Breast epithelium (tissue), 4 donors: ENCODE data around the gene CD200R1L. TPM values are rescaled to one million over a fixed set of nuclear protein-coding genes. Genes with fewer than 3 reads are reported as not detected.

Experiments
- DNase-seq, 2 donors: peaks; one replicate each; pipeline ENCODE4 v3.0.0-alpha.2; 2019; ENCODE audit warnings: low spot score in 2 of 2
- H3K27ac ChIP-seq, 2 donors: fragments of 200-600 bp; sonication (generic) in 1 of 2; one replicate each; pipeline ENCODE4 v1.5.1; 2016 to 2019; ENCODE audit warnings: mild to moderate bottlenecking in 1 of 2
- H3K27me3 ChIP-seq, 2 donors: fragments of 200-600 bp; sonication (generic) in 1 of 2; one replicate each; pipeline versions ENCODE4 v1.5.1 to v1.6.0; 2017 to 2019; ENCODE audit warnings: control low read depth in 1 of 2, mild to moderate bottlenecking in 1 of 2
- H3K36me3 ChIP-seq: fragments of 200-600 bp; one replicate; pipeline ENCODE4 v1.5.1; 2019
- H3K4me1 ChIP-seq, 2 donors: fragments of 200-600 bp; sonication (generic); one replicate each; pipeline ENCODE4 v1.5.1; 2016 to 2019; ENCODE audit warnings: control low read depth in 1 of 2
- H3K4me3 ChIP-seq, 3 donors: fragments of 200-600 bp; sonication (generic); 1 replicate in 2 of 3; 2 replicates in 1 of 3; pipeline ENCODE4 v1.5.1; 2016 to 2019; ENCODE audit warnings: mild to moderate bottlenecking in 3 of 3, moderate library complexity in 2 of 3
- H3K9me3 ChIP-seq, 2 donors: fragments of 200-600 bp; sonication (generic) in 1 of 2; one replicate each; pipeline ENCODE4 v1.5.1; 2016 to 2019; ENCODE audit warnings: control low read depth in 1 of 2
- POLR2A ChIP-seq: fragments of 450-650 bp; IDR thresholded peaks from one replicate; pipeline ENCODE4 v1.6.1; 2016; ENCODE audit warnings: antibody characterized with exemption, mild to moderate bottlenecking, moderate library complexity
- POLR2AphosphoS5 ChIP-seq, 3 donors: sonication (generic); formaldehyde crosslinking; IDR thresholded peaks; one replicate each; pipeline ENCODE4 v1.6.1; 2017; ENCODE audit warnings: antibody characterized with exemption in 3 of 3
- intact Hi-C: fragments of 100-400 bp; cut with DNase I; formaldehyde crosslinking; loops from one replicate; pipeline ENCODE4 v1.15.1; 2023; ENCODE audit warnings: low total_unique reads
- total RNA-seq, 3 donors: library from RNA; depleted of rRNA; stranded (reverse); fragments of >200 nt; gene quantifications; one replicate each; pipeline ENCODE4 v1.1.0, GENCODE V29; 2016
- TF ChIP-seq, protein P1 (sequence below), 3 donors: fragments of 450-650 bp; IDR thresholded peaks; one replicate each; pipeline ENCODE4 v1.5.1; 2016 to 2017; ENCODE audit warnings: antibody characterized with exemption in 3 of 3, mild to moderate bottlenecking in 3 of 3, moderate library complexity in 3 of 3

CD200R1L gene
- total RNA-seq, 3 donors from 2014 or later: not detected

DNA sequence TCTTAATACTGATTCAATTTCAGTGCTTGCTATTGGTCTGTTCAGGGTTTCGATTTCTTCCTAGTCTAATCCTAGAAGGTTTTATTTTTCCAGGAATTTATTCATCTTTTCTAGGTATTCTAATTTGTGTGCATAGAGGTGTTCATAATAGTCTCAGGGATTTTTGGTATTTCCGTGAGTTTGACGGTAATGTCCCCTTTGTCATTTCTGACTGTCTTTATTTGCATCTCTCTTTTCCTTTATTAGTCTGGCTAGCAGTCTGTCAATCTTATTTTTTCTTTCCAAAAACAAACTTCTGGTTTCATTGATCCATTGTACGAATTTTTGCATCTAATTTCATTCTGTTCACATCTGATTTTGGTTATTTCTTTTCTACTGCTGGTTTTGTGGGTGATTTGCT, 35.2 kb upstream of the CD200R1L start:
- H3K36me3 ChIP-seq: no peaks in the 10 kb centered on the region
- no peak overlapping the region for H3K4me3 ChIP-seq
- H3K9me3 ChIP-seq: no peaks in the 10 kb centered on the region
- no peak overlapping the region for H3K27ac ChIP-seq
- intact Hi-C loops: no loop called here
- DNase-seq: no peak
- no peaks in the 10 kb centered on the region for H3K27me3 ChIP-seq
- TF ChIP-seq, protein P1, sequence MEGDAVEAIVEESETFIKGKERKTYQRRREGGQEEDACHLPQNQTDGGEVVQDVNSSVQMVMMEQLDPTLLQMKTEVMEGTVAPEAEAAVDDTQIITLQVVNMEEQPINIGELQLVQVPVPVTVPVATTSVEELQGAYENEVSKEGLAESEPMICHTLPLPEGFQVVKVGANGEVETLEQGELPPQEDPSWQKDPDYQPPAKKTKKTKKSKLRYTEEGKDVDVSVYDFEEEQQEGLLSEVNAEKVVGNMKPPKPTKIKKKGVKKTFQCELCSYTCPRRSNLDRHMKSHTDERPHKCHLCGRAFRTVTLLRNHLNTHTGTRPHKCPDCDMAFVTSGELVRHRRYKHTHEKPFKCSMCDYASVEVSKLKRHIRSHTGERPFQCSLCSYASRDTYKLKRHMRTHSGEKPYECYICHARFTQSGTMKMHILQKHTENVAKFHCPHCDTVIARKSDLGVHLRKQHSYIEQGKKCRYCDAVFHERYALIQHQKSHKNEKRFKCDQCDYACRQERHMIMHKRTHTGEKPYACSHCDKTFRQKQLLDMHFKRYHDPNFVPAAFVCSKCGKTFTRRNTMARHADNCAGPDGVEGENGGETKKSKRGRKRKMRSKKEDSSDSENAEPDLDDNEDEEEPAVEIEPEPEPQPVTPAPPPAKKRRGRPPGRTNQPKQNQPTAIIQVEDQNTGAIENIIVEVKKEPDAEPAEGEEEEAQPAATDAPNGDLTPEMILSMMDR (IDR thresholded peaks at IDR 0.05): no peak
- TF ChIP-seq POLR2A: no peak
- TF ChIP-seq POLR2AphosphoS5 (IDR thresholded peaks at IDR 0.05): no peak
- no peaks in the 10 kb centered on the region for H3K4me1 ChIP-seq

DNA sequence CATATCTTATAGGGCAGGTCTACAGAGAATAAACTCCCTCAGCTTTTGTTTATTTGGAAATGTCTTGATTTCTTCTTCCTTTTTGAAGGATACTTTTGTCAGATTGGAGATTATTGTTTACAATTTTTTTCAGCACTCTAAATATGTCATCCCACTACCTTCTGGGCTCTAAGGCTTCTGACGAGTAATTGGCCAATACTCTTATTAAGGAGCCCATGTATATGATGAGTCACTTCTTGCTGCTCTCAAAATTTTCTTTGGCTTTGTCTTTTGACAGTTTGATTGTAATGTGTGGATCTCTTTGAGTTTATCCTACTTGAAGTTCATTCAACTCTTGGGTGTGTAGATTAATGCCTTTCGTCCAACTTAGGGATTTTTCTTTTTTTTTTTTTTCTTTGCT, 28.9 kb upstream of the CD200R1L start:
- DNase-seq: no peak
- TF ChIP-seq, protein P1 (IDR thresholded peaks at IDR 0.05): no peak
- TF ChIP-seq POLR2AphosphoS5 (IDR thresholded peaks at IDR 0.05) (no peak), POLR2A (no peak)
- H3K9me3 ChIP-seq: peaks cover 12 to 26% of the 10 kb centered on the region in 2 donors
- intact Hi-C loops: no loop called here
- H3K36me3 ChIP-seq: no peaks in the 10 kb centered on the region
- no peaks in the 10 kb centered on the region for H3K4me1 ChIP-seq
- H3K27me3 ChIP-seq: no peaks in the 10 kb centered on the region
- H3K4me3 ChIP-seq: no peak overlapping the region
- H3K27ac ChIP-seq: no peak overlapping the region

DNA sequence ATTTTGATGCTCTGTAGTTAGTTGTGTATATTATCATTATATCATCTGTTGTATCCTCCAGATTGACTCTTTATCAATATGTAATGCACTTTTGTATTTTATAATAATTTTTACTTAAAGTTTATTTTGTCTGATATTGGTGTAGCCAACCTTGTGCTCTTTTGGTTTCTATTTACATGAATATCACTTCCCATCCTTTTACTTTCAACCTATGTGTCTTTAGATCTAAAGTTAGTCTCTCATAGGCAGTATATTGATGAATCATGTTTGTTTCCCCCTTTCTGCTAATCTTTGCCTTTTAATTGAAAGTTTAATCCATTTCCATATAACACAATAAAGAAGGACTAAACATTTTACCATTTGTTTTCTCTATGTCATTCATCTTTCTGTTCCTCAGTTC, 28.1 kb upstream of the CD200R1L start:
- no peaks in the 10 kb centered on the region for H3K27me3 ChIP-seq
- no peaks in the 10 kb centered on the region for H3K36me3 ChIP-seq
- peaks cover 21 to 34% of the 10 kb centered on the region in 2 donors for H3K9me3 ChIP-seq
- TF ChIP-seq POLR2AphosphoS5 (IDR thresholded peaks at IDR 0.05) (no peak), POLR2A (no peak)
- TF ChIP-seq, protein P1 (IDR thresholded peaks at IDR 0.05): no peak
- DNase-seq: no peak
- no peak overlapping the region for H3K27ac ChIP-seq
- H3K4me1 ChIP-seq: no peaks in the 10 kb centered on the region
- intact Hi-C loops: no loop called here
- H3K4me3 ChIP-seq: no peak overlapping the region

DNA sequence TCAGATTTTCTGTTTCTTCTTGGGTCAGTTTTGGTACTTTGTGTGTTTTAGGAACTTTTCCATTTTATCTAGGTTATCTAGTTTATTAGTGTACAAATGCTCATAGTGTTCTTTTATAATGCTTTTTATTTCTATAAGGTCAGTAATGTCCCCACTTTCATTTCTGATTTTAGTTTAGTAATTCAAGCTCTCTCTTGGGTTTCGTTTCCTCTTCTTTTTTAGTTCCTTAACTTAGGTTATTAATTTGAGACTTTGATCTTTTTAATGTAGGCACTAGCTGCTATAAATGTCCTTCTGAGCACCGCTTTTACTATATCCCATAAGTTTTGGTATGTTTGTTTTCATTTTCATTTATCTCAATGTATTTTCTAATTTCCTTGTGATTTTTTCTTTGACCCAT, 27.0 kb upstream of the CD200R1L start:
- Histone ChIP-seq H3K9me3 (peaks cover 21 to 37% of the 10 kb centered on the region in 2 donors), H3K4me3 (no peak overlapping the region), H3K27me3 (no peaks in the 10 kb centered on the region), H3K4me1 (no peaks in the 10 kb centered on the region), H3K36me3 (no peaks in the 10 kb centered on the region), H3K27ac (no peak overlapping the region)
- no peak for DNase-seq
- TF ChIP-seq, protein P1 (IDR thresholded peaks at IDR 0.05): no peak
- intact Hi-C loops: no loop called here

DNA sequence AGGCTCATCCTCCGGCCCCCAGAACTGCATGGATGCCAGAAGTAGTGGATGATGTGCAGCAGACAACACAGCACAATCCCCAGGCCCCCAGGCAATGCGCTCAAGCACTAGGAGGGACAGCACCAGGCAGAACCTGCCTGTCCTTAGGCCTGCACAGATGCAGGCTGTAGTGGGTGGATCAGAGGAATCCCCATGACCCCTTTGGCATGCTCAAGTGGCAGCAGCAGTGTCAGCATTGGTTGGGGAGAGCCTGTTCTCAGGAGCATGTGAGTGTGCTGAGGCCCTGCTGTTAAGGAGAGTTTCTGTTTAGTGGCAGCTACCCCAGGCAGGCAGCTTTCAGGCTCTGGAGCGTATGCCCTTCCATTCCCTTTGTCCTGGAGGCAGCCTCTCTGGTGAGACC, 25.1 kb upstream of the CD200R1L start:
- Histone ChIP-seq H3K27me3 (no peaks in the 10 kb centered on the region), H3K36me3 (no peaks in the 10 kb centered on the region), H3K9me3 (peaks cover 21 to 37% of the 10 kb centered on the region in 2 donors), H3K4me3 (no peak overlapping the region), H3K27ac (no peak overlapping the region), H3K4me1 (no peaks in the 10 kb centered on the region)
- DNase-seq: no peak
- intact Hi-C loops: no loop called here
- TF ChIP-seq POLR2A (no peak), POLR2AphosphoS5 (IDR thresholded peaks at IDR 0.05) (no peak)
- TF ChIP-seq, protein P1 (IDR thresholded peaks at IDR 0.05): no peak
